HG03457 (cell line): ENCODE data around the gene CCDC142.

Experiments used
- ATAC-seq: cut with Tn5 transposase; IDR thresholded peaks from one replicate; pipeline ENCODE4 v1.9.1; 2021; ENCODE audit warnings: moderate number of reproducible peaks; ENCODE audit not compliant: unreplicated experiment

Gene CCDC142, protein sequence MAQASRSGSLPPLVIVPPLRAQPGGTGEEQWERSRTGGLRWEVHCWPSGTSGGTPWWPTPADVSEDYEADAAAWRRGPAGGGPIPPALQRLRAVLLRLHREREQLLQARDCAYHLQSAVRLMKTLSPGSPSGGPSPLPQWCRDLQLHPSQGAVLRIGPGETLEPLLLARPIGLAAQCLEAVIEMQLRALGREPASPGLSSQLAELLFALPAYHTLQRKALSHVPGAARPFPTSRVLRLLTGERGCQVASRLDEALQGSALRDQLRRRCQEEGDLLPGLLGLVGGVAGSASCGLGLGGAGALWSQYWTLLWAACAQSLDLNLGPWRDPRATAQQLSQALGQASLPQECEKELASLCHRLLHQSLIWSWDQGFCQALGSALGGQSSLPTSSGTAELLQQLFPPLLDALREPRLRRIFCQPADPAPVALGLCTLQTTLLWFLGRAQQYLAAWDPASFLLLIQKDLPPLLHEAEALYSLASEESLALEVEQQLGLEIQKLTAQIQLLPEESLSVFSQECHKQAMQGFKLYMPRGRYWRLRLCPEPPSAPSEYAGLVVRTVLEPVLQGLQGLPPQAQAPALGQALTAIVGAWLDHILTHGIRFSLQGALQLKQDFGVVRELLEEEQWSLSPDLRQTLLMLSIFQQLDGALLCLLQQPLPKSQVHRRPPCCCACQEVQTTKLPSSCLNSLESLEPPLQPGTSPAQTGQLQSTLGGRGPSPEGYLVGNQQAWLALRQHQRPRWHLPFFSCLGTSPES

GRCh38 chr2:74482801-74483674, at the start of gene CCDC142, which contains the start of gene TTC31:
TSS of gene CCDC142 (minus strand) at chr2:74482998. CDS start at chr2:74482837, 161 bp downstream.
TSS of gene TTC31 (plus strand) at chr2:74483081. CDS start at chr2:74483096, 15 bp downstream.
- peak; percentile 61 for ATAC-seq

- ATAC-seq = no peak
Measured at GRCh38 chr2:74532222-74532621, 49.4 kb upstream of the CCDC142 start.

DNA sequence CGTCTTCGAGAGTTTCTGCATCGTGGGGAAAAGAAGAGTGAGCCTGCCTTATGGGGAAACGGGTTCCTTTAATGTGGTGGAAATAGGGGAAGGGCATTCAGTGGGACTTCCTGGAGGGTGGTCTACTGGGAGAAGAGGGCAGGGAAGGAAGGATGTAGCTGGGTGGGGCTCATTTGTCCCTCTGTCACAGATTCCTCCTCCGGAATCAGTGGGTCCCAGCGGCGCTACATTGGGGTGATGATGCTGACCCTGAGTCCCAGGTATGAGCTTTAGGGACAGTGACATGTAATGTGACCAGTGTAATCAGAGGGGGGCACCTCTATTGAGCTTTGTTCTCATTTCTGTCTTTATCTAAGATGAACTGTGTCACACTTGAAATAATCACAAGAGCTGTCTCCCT, 48.9 kb upstream of the CCDC142 start:
- ATAC-seq = no peak

GRCh38 chr2:74530239-74531187, 47.7 kb upstream of the CCDC142 start:
- ATAC-seq = no peak

DNA sequence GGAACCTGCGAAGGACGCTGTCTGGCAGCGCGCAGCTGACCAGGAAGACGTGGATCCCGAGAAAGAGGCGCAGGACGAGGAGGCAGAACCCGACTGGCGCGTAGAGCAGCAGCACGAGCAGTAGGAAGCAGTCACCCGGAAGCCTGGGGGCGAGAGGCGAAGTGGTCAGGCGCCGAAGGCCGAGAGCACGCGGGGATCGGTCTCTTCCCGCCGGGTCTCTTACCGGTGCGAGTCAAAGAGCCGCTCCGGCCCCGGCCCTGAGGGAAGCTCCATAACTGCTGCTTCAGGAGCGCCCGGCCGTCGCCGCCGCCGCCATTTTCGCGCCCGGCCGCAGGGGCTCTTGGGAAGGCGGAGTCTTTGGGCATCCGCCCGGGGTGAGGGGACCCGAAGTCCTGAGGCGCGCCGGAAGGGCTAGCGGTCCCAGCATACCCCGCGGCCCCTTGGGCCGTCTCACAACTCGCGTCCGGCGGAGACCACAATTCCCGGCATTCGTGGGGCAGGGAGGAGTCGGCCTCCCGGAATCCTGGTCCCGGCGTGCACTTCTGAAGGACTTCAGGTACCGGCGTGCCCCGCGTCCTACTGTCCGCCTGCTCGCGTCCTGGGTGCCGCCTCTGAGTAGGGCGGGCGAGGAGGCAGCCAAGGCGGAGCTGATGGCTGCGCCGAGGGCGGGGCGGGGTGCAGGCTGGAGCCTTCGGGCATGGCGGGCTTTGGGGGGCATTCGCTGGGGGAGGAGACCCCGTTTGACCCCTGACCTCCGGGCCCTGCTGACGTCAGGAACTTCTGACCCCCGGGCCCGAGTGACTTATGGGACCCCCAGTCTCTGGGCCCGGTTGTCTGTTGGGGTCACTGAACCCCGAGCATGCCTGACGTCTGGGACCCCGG, 46.8 kb upstream of the CCDC142 start, which contains the start of the genes AUP1 and HTRA2:
Gene AUP1, minus strand, starts transcription at position 350 of the 882 bp plus-strand sequence. Its CDS starts 77 bp downstream, at position 273.
Gene HTRA2, plus strand, starts transcription at position 577 of the 882 bp plus-strand sequence. Its CDS starts 74 bp downstream, at position 651.
- ATAC-seq = peak; percentile 76

GRCh38 chr2:74528600-74529356, 46.0 kb upstream of the CCDC142 start:
- ATAC-seq = peak; percentile 2

- ATAC-seq = no peak
Measured at GRCh38 chr2:74527741-74528140, 44.9 kb upstream of the CCDC142 start.

DNA sequence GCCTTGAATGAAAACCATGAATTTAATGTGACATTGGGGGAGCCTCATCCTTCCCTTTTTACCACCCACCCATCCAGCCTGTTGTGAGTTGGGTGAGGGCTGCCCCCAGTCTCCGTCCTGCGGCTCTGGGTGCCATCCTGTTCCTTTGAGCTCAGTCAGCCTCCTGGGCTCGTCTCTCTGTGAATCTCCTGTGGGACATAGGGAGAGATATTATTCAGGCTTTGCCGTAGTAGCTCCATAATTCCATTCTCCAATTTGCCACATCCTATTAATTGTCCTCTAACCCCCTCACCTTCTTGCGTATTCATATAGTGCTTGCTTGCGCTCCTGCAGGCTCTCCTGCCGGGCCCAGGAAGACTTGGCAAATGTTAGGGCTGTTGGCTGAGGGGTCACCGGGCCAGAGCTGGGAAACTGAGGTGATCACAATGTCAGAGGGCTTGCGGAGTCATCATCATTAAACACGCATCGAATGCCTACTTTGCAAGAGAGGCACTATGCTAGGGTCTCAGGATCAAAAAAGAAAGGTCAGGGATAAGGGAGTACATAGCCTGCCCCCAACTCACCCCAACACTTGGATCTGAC, 43.9 kb upstream of the CCDC142 start:
- no peak for ATAC-seq

- ATAC-seq = no peak
Measured at GRCh38 chr2:74525717-74526648, 43.2 kb upstream of the CCDC142 start, which contains the start of gene DQX1. TSS of gene DQX1 (minus strand) at chr2:74526231. CDS start at chr2:74525729, 502 bp downstream.

GRCh38 chr2:74524955-74525716, 42.3 kb upstream of the CCDC142 start:
- no peak for ATAC-seq

GRCh38 chr2:74524005-74524404, 41.2 kb upstream of the CCDC142 start:
- no peak for ATAC-seq

DNA sequence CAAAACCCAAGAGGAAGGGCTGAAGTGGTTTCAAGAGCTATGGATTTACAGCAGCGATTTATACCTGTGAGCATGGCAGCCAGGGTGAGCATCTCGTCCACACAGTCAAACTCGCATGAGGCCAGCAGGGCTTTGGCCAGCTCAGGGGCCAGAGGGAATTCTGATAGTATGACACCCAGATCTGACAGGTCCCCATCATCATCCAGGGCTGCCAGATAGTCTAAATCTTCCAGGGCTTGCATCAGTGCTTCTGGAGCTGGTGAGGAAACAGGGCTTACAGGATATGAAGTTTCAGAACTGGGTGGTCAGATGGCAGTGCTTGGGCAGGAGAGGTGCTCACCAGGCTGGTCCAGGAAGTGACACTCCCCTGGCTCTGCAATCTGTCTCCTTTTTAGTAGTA, 39.7 kb upstream of the CCDC142 start:
- ATAC-seq = no peak

DNA sequence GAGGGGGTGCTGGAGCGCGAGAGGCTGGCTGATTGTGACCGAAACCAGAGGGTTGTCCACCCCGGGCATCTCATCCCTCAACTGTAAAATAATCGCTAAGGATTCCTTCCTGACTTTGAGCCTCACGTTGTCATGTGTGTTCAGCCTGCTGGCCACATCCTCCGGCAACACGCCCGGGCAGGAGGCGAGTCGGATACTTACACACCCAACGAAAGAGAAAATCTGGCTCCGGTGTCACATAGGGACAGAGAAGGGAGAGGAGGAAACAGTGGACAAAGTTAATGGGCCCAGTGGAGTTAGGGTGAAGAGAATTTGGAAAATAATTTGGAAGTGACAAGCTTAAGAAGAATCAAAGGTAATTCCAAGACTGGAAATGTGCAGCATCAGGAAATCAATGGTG, 33.9 kb upstream of the CCDC142 start:
- ATAC-seq = no peak

DNA sequence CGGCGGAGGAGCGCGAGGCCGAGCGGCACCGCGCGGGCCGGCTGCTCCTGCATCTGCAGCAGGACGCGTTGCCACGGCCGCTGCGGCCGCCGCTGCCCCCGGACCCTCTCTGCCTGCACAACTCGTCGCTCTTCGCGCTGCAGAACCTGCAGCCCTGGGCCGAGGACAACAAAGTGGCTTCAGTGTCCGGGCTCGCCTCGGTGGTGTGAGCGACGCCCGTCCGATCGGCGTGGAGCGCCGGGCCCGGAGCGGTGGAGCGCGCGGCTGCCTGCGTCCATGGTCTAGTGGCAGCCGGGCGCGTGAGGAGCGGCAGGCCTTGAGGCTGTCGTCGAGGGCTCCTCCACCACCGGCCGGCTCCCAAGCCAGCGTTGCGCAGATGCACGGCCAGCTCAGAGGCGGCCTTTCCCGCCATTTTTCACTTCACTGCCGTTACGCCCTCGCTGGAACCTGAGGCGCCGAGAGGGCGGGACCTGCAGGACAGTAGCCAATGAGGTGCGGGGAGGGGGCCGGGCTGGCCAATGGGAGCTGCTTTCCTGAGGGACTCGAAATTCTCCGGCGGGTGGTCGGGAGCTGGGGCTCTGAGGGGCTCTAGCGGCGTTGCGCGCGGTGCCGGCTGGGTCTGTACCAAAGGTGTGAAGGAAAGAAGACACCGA, 33.3 kb upstream of the CCDC142 start:
- no peak for ATAC-seq
